Kidney tubule cell (primary cell): Measurements from ENCODE around the gene TICAM2.

Experiments used
- DNase-seq: peaks from one replicate; pipeline ENCODE4 v3.0.0-alpha.2; 2018; ENCODE audit warnings: low spot score

Gene TICAM2

DNA sequence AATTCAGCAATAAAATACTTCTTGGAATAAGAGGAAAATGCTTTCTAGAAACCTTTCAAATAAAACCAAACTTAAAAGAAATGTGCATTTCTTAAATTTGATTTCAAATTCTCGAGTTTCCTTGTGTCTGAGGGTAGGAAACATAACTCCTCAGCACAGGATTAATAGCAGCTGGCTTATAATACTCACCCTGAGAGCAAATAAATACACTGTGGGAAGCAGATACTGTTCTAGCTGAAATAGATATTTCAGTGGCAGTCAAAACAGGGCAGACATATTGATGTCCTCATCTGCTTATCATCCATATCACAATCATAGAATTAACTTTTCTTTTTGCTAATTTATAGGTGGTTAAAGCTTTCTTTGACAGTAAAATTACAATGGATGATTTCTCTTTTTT lies 33.6 kb downstream of the TICAM2 start:
- no peak for DNase-seq

DNA sequence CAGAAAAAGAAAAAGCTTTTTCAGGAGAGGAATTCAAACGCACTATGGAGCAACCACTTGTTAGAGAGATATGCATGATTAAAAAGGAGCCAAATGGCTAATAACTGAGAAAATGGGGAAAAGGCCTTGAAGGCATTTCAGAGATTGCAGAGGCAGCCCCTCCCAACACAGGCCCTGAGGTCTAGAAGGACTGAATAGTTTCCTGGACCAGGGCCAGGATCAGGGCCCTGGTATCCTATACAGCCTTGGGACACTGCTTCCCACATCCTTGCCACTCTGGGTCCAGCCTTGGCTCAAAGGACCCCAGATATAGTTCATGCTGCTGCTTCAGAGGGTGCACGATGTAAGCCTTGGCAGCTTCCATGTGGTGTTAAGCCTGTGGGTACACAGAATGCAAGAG lies 37.0 kb downstream of the TICAM2 start:
- DNase-seq, result no peak

DNA sequence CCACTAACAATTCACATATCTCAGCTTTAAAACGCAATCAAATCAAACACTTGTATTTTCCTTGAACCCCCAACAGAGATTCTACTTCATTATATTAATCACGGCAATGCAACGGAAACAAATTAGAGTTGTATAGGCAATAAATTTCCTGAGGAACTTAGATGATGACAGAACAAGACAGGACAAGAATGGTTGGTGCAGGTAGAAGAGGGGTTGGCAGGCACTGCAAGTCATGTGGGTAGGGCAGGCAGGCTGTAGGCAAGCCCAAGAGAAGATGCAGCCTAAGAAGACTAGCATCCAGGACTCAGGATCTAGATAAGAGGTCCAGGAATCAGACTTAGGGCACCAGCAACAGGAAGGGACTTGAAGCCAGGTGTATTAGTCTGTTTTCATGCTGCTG lies 41.1 kb downstream of the TICAM2 start:
- no peak for DNase-seq

- DNase-seq, result peak; percentile 95
Observed at GRCh38 chr5:115559524-115559923, 42.8 kb downstream of the TICAM2 start.

DNA sequence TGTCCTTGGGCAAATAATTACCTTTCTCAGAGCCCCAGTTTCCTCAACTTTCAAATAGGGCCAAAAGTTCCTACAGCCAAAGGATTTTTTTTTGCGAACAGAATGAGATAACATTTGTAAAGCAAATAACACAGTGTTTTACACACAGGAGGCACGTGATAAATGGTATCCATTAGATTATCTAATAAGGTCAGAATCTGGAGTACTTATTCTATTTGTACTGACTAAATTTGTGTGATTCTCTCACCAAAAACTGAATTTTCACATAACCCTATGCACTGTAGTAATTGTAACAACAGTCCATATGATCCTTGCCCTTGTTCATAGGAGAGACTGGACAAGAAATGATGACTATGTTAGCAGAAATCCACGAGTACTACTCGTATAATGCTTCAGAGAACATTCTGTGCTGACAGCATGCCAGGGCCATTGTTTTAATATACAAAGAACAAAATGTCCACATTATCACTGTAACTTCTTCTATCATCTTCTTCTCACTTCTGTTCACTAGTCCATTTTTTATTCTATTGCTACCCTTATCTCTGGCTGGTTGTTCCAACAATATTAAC lies 43.8 kb downstream of the TICAM2 start:
- DNase-seq, result peak; percentile 48

DNA sequence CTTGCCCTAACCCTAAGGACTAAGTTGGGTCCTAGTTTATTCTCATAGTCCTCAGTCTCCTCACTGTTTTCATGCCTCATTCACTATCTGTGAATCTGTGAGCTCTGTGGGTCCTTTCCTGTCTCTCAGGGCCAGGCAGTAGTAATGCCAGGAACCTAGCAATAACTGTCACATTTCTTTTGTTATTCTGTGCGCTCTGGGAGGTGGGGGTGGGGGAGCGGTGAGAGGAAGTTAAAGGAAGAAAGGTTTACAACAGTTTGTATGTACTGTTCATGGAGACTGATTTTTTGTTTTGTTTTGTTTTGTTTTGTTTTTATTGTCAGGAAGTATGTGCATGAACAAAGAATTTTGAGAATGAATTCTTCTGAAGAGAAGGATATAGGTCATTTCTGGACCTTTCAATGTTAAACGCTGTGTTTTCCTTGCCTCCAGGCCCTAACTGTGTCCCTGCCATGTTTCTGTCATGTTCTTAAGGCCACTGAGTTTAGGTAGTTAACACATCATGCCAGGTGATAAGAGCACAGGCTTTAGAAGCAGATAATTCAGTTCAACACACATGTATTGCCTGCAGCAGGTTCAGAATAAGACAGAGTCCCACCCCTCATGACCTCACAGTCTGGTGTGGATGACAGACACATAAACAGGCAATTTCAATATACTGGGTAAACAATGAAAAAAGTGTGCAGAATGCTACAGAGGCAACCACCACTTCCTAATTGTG lies 44.5 kb downstream of the TICAM2 start:
- DNase-seq, result peak; percentile 50

DNA sequence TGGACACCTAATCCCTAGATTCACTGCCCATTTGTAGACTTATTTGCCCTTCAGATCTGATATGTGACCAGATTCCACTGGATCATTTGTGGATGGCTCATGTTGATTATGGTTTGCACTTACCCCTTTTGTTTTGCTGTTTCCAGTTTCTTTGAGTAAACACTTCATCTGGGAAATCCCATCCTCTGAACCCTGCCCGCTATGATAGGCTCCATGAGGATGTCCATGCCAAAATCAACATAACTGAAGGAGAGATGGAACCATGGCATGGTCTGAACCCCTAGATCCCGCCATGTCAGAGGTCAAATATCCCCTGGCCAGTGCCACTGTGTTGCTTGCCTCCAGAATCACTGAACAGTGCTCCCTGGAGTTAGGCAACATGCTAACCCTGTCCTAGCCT lies 46.0 kb downstream of the TICAM2 start:
- DNase-seq, result no peak

DNA sequence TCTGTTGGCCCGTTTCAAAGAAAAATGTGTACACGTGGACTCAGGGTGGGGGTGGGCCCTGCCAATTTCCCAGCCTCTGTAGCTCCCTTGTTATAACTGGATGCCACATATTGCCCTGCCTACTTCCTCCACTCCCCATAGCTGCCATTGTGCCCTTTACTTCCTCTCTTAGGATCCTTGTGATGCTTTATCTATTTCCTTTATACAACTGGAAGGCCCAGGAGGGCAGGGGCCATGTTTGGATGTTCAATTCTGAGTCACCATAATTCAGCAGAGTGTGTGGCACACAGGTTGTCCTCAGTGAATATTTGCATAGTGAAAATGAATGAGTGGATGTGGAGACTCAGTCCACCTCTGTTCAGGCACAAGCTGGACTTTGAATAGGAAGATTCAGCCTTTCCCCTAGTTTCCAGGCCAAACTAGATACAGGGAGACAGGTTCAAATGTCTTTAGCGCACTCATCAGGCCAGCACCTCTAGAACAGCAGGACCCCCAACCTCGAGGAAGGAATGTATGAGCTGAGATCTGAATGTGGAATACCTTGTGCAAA lies 47.1 kb downstream of the TICAM2 start:
- DNase-seq, result no peak

DNA sequence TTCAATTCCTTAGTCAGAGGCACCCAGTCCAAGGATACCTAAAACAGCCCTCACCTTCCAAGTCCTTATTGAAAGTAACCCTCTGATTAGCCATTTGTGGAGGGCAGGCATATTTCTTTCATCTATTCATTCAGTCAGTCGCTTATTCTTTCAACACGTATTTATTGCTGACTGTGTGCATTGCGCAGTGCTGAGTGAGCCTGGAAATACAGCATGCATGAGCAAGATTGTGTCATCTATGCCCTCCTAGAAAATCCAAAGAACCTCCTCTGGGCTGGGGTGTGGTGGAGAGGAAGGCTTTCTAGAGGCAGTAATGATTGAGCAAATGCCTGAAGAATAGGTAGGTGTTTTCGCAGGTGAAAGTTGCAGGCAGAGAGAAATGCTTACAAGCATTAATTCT lies 49.2 kb downstream of the TICAM2 start:
- peak; percentile 71 for DNase-seq

- peak; percentile 41 for DNase-seq
Observed at GRCh38 chr5:115551415-115551814, 50.9 kb downstream of the TICAM2 start.

GRCh38 chr5:115549154-115549553 lies 53.1 kb downstream of the TICAM2 start:
- peak; percentile 43 for DNase-seq

DNA sequence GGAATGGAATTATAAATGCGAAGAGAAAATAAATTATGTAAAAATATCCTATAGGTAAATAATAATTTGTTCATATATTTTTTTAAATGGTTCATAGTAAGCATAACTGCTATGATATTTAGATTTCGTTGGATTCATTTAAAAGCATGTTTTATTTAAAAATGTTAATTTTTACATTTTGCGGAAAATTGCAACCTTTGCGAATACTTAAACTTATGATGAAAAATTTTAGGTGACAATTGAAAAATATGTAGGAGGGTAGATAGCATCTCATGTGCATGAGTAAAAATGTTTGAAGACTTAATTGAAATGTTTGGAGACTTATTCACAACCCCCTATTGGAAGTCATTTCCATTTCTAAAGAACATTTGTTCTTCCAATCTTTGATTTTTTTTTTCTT lies 53.6 kb downstream of the TICAM2 start:
- no peak for DNase-seq

- DNase-seq, result no peak
Observed at GRCh38 chr5:115545351-115545882, 56.9 kb downstream of the TICAM2 start.

GRCh38 chr5:115544436-115545350 lies 57.6 kb downstream of the TICAM2 start, which contains the start of gene FEM1C:
Gene FEM1C, minus strand, starts transcription at chr5:115544775. Its CDS starts 1,282 bp downstream, at chr5:115543493.
- peak; percentile 98 for DNase-seq

GRCh38 chr5:115544043-115544435 lies 58.2 kb downstream of the TICAM2 start:
- DNase-seq, result peak; percentile 55

GRCh38 chr5:115543365-115544042 lies 58.8 kb downstream of the TICAM2 start:
- peak; percentile 54 for DNase-seq

GRCh38 chr5:115542651-115543364 lies 59.5 kb downstream of the TICAM2 start:
- DNase-seq, result no peak

DNA sequence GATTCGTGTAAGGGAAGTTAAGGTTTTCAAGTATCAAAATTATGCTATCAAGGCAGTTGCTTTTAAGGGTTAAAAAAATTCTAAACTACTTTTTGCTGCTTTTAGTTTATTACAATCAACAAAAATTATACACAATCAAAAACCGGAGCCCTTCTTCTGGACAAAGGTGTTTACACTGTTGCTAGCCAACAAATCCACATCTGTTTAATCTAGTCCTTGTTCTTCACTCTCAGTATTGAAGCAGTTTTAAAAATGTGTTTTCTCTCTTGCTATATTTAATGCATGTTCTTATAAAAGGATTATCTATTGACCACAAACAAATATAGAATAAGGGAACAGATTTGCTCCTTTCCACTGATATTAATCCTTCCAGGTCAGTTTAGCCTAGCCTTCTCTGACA lies 60.2 kb downstream of the TICAM2 start:
- DNase-seq, result no peak

DNA sequence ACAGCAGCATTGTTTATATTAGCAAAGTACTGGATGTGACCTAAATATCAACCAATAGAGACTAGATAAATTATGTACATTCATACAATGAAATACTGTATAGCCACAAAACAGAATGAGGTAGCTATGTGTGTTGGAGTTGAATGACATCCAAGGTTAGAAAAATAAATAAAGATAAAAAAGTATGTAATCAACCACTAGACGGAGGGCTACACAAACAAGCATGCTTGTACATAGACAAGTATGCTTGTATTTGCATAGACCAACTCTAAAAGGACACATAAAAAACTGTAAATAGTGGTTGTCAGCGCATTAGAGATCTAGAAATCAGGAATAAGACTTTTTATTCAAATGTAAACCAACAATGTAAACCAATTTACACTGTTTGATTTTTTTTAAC lies 60.7 kb downstream of the TICAM2 start:
- DNase-seq, result no peak

- DNase-seq, result no peak
Observed at GRCh38 chr5:115535479-115536035, 66.7 kb downstream of the TICAM2 start.

DNA sequence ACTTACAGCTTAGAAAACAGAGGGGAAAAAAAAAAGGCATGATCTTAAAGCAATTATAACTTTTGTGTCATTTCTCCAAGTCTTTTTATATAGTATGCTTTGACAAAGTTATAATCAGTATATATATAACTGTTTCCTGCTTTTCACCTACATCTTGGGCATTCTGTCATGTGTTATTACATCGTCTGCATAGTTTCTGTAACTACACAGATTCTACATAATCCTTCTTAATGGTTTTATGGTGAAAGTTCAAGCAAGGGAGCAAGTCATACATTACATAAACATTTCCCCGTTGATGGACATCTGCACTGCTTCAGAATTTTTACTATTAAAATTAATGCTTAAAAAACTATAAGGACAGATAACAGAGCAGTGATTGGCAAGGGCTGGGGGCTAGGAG lies 69.8 kb downstream of the TICAM2 start:
- DNase-seq, result no peak
